Subcutaneous abdominal adipose tissue (tissue), 5 donors: Measurements from ENCODE around the gene IQSEC3.
"Not testable (repeated sequence)": the region's sequence is repeated elsewhere in the genome, so short reads cannot be mapped to it uniquely, and the experiment has no call there.

Experiments
- H3K27ac ChIP-seq: one replicate; pipeline ENCODE4 v1.7.0; 2013; ENCODE audit warnings: low read depth, mild to moderate bottlenecking, inconsistent platforms, low read length, moderate library complexity
- H3K27me3 ChIP-seq, 5 donors: one replicate each; pipeline ENCODE4 v1.7.0; 2013; ENCODE audit warnings: low read length in 5 of 5, inconsistent platforms in 1 of 5; ENCODE audit not compliant: control insufficient read depth in 5 of 5, insufficient read depth in 4 of 5
- H3K36me3 ChIP-seq, 5 donors: one replicate each; pipeline ENCODE4 v1.7.0; 2013; ENCODE audit warnings: low read length in 5 of 5; ENCODE audit not compliant: control insufficient read depth in 5 of 5, insufficient read depth in 5 of 5
- H3K4me1 ChIP-seq, 5 donors: one replicate each; pipeline ENCODE4 v1.7.0; 2013; ENCODE audit warnings: low read length in 5 of 5, mild to moderate bottlenecking in 3 of 5, moderate library complexity in 1 of 5; ENCODE audit not compliant: control insufficient read depth in 5 of 5, insufficient read depth in 5 of 5
- H3K4me3 ChIP-seq, 5 donors: one replicate each; pipeline ENCODE4 v1.7.0; 2013; ENCODE audit warnings: low read length in 5 of 5, low read depth in 1 of 5
- H3K9ac ChIP-seq, 5 donors: one replicate each; pipeline ENCODE4 v1.7.0; 2013; ENCODE audit warnings: low read length in 5 of 5, mild to moderate bottlenecking in 4 of 5, moderate library complexity in 3 of 5
- H3K9me3 ChIP-seq, 5 donors: one replicate each; pipeline ENCODE4 v1.7.0; 2013; ENCODE audit warnings: low read length in 5 of 5; ENCODE audit not compliant: control insufficient read depth in 5 of 5
- donor health status: healthy.
- donor health status: healthy.
- donor health status: healthy.
- donor health status: healthy.
- donor health status: healthy.

The IQSEC3 gene

DNA sequence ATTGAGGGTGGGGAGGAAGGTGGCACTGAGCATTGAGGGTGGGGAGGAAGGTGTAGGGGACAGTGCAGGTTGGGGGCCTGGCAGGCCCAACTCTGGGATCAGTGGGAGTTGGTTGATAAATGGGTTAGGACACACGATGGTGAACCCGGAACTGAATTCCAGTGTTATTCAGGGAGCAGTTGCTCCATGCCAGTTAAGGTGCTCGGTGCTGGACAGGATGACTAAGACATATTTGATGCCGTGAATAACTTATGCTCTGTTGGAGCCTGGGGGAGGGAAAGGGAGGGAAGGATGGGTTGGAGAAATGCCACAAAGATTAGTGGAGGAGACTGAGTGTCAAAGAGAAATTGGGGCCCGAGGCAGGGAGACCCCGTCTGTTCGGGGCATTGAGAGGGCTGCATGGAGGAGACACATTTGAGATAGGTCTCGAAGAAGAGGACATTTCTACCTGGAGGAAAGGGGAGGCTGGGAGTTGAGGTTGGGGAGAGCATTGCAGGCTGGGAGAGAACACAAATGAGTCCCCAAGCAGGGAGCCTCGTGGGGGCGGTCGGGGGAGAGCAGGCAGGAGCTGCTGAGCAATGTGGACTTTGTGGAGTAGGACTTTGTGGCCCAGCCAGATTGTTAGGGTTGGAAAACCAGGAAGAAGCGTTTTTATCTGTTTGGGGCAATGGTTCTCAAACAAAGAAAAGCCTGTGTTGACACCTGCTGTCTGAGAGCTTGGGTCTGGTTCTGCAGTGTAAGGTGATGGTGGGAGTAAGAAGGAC, 65.3 kb downstream of the IQSEC3 start:
- H3K9me3 ChIP-seq = no peaks in the 10 kb centered on the region
- H3K4me1 ChIP-seq = peaks cover 9 to 46% (median 35%) of the 10 kb centered on the region in 5 donors
- no peak overlapping the region for H3K27ac ChIP-seq
- H3K27me3 ChIP-seq = peaks cover 0 to 4% (median 0%) of the 10 kb centered on the region in 5 donors
- no peak overlapping the region for H3K4me3 ChIP-seq
- H3K36me3 ChIP-seq = no peaks in the 10 kb centered on the region
- no peak overlapping the region for H3K9ac ChIP-seq

DNA sequence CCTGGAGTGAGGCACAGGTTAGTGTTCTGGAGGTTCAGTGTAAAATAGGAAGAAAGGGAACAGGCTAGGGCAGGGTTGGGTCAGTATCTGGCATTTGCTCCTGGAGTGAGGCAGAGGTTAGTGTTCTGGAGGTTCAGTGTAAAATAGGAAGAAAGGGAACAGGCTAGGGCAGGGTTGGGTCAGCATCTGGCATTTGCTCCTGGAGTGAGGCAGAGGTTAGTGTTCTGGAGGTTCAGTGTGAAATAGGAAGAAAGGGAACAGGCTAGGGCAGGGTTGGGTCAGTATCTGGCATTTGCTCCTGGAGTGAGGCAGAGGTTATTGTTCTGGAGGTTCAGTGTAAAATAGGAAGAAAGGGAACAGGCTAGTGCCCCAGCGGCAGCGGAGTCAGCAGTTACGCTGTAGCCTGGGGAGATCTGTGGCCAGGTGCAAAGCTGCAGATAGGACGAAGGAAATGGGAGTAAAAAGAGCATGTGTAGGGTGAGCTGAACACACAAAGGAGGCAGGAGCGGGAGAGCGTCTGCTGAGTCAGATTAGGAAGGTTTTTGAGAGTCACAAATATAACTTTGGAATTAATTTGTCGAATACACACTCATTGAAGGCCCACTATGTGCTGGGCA, 67.2 kb downstream of the IQSEC3 start:
- not testable (repeated sequence) for H3K9me3 ChIP-seq, H3K27me3 ChIP-seq, H3K36me3 ChIP-seq, H3K9ac ChIP-seq
- peak overlapping the region; percentile 3 for H3K27ac ChIP-seq
- peak overlapping the region in 1 of 5 donors; percentile 17 for H3K4me3 ChIP-seq
- H3K4me1 ChIP-seq = peaks cover 9 to 47% (median 37%) of the 10 kb centered on the region in 5 donors

DNA sequence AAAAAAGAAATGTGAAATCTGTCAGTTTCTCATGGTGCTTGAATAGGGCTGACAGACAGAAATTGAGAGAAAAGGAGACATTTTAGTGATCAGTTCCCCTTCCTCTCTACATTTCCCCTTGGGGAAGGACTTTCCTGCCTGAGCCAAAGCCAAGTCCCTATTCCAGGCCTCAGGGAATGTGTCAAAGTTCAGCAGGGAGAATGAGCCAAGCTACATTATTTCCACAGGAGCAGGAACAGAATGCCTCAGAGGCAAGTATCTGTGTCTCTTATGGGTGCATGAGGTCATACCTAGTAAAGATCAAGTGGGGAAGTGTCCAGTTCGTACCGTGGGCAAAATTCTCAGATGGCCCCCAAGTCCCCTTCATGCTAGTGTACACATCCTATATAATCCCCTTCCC, 68.6 kb downstream of the IQSEC3 start:
- H3K27ac ChIP-seq = peak overlapping the region; percentile 49
- H3K27me3 ChIP-seq = peaks cover 0 to 2% (median 0%) of the 10 kb centered on the region in 5 donors
- H3K9me3 ChIP-seq = no peaks in the 10 kb centered on the region
- H3K4me3 ChIP-seq = no peak overlapping the region
- H3K4me1 ChIP-seq = peaks cover 11 to 61% (median 51%) of the 10 kb centered on the region in 5 donors
- H3K36me3 ChIP-seq = no peaks in the 10 kb centered on the region
- H3K9ac ChIP-seq = no peak overlapping the region

DNA sequence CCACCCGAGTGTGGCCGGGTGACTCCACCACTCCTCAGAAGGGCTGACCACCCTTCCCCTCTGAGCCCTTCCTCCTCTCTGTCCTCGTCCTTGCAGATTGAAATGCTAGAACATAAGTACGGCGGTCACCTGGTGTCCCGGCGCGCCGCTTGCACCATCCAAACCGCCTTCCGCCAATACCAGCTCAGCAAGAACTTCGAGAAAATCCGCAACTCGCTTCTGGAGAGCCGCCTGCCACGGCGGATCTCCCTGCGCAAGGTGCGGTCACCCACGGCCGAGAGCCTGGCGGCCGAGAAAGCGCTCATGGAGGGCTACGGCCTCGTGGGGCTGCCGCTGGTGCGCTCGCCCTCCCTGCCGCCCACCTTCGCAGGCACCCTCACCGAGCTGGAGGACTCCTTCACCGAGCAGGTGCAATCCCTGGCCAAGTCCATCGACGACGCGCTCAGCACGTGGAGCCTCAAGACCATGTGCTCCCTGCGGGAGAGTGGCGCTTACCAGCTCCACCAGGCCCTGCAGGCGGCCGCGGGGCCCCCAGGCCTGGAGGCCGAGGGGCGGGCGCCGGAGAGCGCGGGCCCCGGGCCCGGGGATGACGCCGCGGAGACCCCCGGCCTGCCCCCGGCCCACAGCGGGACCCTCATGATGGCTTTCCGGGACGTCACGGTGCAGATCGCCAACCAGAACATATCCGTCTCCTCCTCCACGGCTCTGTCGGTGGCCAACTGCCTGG, 71.8 kb downstream of the IQSEC3 start:
- H3K27ac ChIP-seq = no peak overlapping the region
- peak overlapping the region in 3 of 5 donors; percentile 50 to 57 (median 56) for H3K4me3 ChIP-seq
- no peak overlapping the region for H3K9ac ChIP-seq
- peaks cover 0 to 3% (median 0%) of the 10 kb centered on the region in 5 donors for H3K27me3 ChIP-seq
- H3K36me3 ChIP-seq = no peaks in the 10 kb centered on the region
- no peaks in the 10 kb centered on the region for H3K9me3 ChIP-seq
- H3K4me1 ChIP-seq = peaks cover 9 to 72% (median 59%) of the 10 kb centered on the region in 5 donors

DNA sequence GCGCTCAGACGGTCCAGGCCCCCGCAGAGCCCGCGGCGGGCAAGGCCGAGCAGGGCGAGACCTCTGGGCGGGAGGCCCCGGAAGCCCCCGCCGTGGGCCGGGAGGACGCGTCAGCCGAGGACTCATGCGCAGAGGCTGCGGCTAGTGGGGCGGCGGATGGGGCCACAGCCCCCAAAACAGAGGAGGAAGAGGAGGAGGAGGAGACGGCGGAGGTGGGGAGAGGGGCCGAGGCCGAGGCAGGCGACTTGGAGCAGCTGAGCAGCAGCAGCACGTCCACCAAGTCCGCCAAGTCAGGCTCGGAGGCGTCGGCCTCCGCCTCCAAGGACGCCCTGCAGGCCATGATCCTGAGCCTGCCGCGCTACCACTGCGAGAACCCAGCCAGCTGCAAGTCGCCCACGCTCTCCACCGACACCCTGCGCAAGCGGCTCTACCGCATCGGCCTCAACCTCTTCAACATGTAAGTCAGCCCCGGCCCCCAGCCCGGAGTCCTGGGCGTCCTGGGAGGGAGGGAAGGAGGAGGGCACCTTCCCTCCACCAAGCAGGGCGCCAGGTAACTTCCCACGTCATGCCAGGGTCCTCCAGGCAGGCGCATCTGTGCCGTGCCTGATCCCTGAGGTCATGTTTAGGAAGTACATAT, 72.4 kb downstream of the IQSEC3 start:
- peaks cover 0 to 3% (median 0%) of the 10 kb centered on the region in 5 donors for H3K27me3 ChIP-seq
- peaks cover 8 to 69% (median 55%) of the 10 kb centered on the region in 5 donors for H3K4me1 ChIP-seq
- H3K27ac ChIP-seq = peak overlapping the region; percentile 41

DNA sequence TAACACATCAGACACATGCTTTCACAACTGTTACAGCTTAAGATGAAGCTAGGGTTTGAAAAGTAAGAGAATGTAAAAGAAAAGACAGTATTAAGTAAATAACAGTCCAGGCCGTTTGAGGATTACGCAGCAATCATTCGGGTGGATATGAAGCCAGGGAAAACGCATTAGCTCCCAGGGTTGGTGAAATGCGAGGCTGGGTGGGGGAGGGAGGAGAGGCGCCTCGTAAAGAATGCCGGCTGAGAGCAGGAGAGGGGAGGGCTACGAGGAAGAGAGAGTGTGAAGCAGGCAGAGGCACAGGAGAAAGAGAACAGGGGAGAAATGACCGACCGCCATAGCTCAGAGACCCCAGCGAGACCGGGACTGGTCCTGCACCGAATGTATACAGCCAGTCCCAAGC, 73.0 kb downstream of the IQSEC3 start:
- peak overlapping the region; percentile 47 to 64 (median 56) for H3K4me3 ChIP-seq

More for the DNA sequence above, 72.4 kb downstream of the IQSEC3 start:
- no peaks in the 10 kb centered on the region for H3K36me3 ChIP-seq
- H3K9ac ChIP-seq = peak overlapping the region in 2 of 5 donors; percentile 53 to 68
- H3K4me3 ChIP-seq = peak overlapping the region; percentile 47 to 64 (median 56)
- no peaks in the 10 kb centered on the region for H3K9me3 ChIP-seq

DNA sequence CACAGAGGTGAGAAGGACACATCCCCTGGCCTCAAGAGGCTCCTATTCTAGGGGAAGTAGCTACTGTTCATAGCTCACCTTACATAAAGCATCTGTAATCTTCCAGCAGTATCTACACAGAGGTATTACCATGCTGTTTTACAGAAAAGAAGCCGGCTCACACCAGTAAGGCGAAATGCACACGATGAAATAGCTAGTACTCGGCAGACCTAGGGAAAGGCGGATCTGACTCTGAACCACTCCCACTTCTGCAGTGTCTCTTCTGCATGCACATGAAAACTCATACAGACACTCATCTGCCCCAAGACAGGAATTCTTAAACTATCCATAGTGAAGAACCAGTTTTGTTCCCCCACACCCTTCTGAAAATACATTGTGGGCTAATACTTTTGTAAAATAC, 73.6 kb downstream of the IQSEC3 start:
- Histone ChIP-seq H3K4me3 (peak overlapping the region; percentile 47 to 64 (median 56)), H3K36me3 (no peaks in the 10 kb centered on the region), H3K9me3 (no peaks in the 10 kb centered on the region), H3K27ac (no peak overlapping the region), H3K4me1 (peaks cover 8 to 68% (median 47%) of the 10 kb centered on the region in 5 donors), H3K27me3 (peaks cover 0 to 3% (median 0%) of the 10 kb centered on the region in 5 donors), H3K9ac (peak overlapping the region in 1 of 5 donors; percentile 68)

More for the DNA sequence above, 73.0 kb downstream of the IQSEC3 start:
- H3K4me1 ChIP-seq = peaks cover 8 to 68% (median 53%) of the 10 kb centered on the region in 5 donors
- H3K27me3 ChIP-seq = peaks cover 0 to 3% (median 0%) of the 10 kb centered on the region in 5 donors
- peak overlapping the region in 2 of 5 donors; percentile 21 to 68 for H3K9ac ChIP-seq
- peak overlapping the region; percentile 41 for H3K27ac ChIP-seq
- H3K36me3 ChIP-seq = no peaks in the 10 kb centered on the region
- H3K9me3 ChIP-seq = no peaks in the 10 kb centered on the region

DNA sequence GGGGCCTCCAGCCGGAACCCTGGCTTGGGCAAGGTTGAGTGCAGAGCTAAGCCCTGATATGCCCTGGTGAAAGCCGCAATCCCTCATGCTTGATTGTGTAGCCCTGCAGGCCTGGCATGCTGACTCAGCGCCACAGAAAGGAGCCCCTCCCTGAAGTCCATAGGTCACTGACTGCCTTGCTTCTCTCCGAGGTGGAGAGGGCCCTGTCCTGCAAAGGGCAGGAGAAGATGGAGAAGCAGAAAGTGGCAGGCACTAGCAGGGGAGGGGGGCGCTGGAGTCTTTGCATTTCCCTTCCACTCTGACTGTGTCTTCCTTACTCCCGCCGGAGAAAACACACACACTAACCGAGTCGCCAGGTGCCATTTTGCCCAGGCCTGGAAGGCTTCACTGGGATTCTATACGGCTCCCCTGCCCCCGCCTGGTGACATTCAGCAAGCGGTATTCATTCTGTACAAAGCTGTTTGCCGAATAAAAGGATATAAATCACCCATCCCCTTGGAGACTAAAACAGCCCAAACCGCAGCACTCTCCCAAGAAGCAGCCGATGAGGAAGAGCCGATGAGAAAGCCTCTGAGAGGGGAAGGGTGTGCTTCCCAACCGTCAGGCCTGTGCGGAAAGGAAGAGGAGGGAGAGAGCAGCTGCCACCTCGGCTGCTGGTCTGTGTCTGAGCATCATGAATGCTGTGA, 77.5 kb downstream of the IQSEC3 start:
- Histone ChIP-seq H3K4me3 (no peak overlapping the region), H3K4me1 (peaks cover 6 to 72% (median 40%) of the 10 kb centered on the region in 5 donors), H3K36me3 (no peaks in the 10 kb centered on the region), H3K9me3 (no peaks in the 10 kb centered on the region), H3K9ac (no peak overlapping the region), H3K27me3 (peaks cover 0 to 3% (median 0%) of the 10 kb centered on the region in 5 donors), H3K27ac (no peak overlapping the region)

DNA sequence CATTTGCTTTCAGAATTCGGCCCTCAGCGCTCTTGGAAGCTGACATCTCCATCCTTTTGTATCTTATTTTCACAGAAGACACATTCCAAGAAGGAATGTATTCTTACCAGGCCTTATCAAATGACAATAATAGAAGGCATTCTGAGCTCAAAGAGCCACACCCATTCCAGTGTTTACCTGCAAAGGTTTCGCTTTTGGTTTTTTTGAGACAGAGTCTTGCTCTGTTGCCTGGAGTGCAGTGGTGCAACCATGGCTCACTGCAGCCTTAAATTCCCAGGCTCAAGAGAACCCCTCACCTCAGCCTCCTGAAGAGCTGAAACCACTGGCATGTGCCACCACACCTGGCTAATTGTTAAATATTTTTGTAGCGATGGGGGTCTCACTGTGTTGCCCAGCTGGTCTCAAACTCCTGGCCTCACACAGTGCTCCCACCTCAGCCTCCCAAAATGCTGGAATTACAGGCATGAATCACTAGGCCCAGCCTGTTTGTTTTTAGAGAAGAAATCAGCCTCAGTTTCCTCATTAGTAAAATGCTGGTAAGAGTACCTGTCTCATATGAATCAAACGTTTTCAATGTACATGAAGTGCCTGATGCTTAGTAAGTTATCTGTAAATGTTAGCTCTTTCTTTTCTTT, 78.2 kb downstream of the IQSEC3 start:
- no peak overlapping the region for H3K4me3 ChIP-seq
- H3K9me3 ChIP-seq = no peaks in the 10 kb centered on the region
- H3K36me3 ChIP-seq = no peaks in the 10 kb centered on the region
- H3K4me1 ChIP-seq = peaks cover 6 to 72% (median 36%) of the 10 kb centered on the region in 5 donors
- peaks cover 0 to 3% (median 0%) of the 10 kb centered on the region in 5 donors for H3K27me3 ChIP-seq
- no peak overlapping the region for H3K9ac ChIP-seq
- H3K27ac ChIP-seq = peak overlapping the region; percentile 11
